ENCODE results near the gene CAMK1D.

CAMK1D gene

GRCh38 chr10:12459762-12460161 lies 110.4 kb downstream of the CAMK1D start:
- Histone ChIP-seq H3K4me1 (ENCODE audit: low read length) (peaks cover 5% of the 10 kb centered on the region), H3K27ac (ENCODE audit: low read length) (no peak overlapping the region), H4K20me1 (ENCODE audit: insufficient read depth, low read length) (no peaks in the 10 kb centered on the region), H3F3A (ENCODE audit: insufficient read depth, low read length) (no peaks in the 10 kb centered on the region), H2AFZ (ENCODE audit: low read length) (no peak overlapping the region), H3K36me3 (replicated peaks; ENCODE audit: insufficient read depth, low read length) (no peaks in the 10 kb centered on the region), H3K79me2 (ENCODE audit: low read length) (peaks cover 40% of the 10 kb centered on the region), H3K4me2 (ENCODE audit: low read depth, low read length) (no peak overlapping the region), H3K9ac (ENCODE audit: low read length) (no peak overlapping the region), H3K4me3 (ENCODE audit: low read length) (no peak overlapping the region), H3K9me2 (replicated peaks; ENCODE audit: insufficient read depth, low read length) (no peaks in the 10 kb centered on the region), H3K27me3 (replicated peaks; ENCODE audit: insufficient read depth, low read length) (no peaks in the 10 kb centered on the region), H3K9me3 (replicated peaks; ENCODE audit: insufficient read depth, low read length) (no peaks in the 10 kb centered on the region)
- TF ChIP-seq EZH2phosphoT487 (IDR thresholded peaks at IDR 0.05; ENCODE audit: low read length) (no peak), EZH2 (optimal IDR thresholded peaks at IDR 0.05; ENCODE audit: low read depth, low read length) (no peak), CTCF (IDR thresholded peaks at IDR 0.05; ENCODE audit: low read length) (no peak)
- DNase-seq, result no peak

DNA sequence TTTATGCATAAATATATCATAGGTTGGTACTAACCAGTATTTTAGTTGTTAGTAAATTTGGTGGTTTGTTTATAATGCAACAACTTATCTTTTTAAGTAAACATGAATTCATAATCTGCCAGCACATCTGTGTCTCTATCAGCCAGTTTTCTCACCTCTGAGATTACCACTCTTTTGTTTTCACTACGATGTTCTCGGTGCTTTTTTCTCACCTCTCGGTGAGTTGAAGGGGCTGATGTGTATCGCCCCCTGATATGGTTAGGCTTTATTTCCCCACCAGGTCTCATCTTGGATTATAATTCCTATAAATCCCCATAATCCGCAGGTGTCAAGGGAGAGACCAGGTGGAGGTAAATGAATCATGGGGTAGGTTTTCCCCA lies 114.1 kb downstream of the CAMK1D start:
- no peaks in the 10 kb centered on the region for H3K9me2 ChIP-seq (replicated peaks; ENCODE audit: insufficient read depth, low read length)
- H3F3A ChIP-seq (ENCODE audit: insufficient read depth, low read length), result no peaks in the 10 kb centered on the region
- H3K4me2 ChIP-seq (ENCODE audit: low read depth, low read length), result no peak overlapping the region
- H3K79me2 ChIP-seq (ENCODE audit: low read length), result peaks cover 43% of the 10 kb centered on the region
- no peaks in the 10 kb centered on the region for H3K27me3 ChIP-seq (replicated peaks; ENCODE audit: insufficient read depth, low read length)
- no peaks in the 10 kb centered on the region for H3K36me3 ChIP-seq (replicated peaks; ENCODE audit: insufficient read depth, low read length)
- H3K4me1 ChIP-seq (ENCODE audit: low read length), result peaks cover 5% of the 10 kb centered on the region
- H3K27ac ChIP-seq (ENCODE audit: low read length), result no peak overlapping the region
- no peak for DNase-seq
- H3K9ac ChIP-seq (ENCODE audit: low read length), result no peak overlapping the region
- H3K9me3 ChIP-seq (replicated peaks; ENCODE audit: insufficient read depth, low read length), result no peaks in the 10 kb centered on the region
- no peak for TF ChIP-seq CTCF (IDR thresholded peaks at IDR 0.05; ENCODE audit: low read length)
- TF ChIP-seq EZH2 (optimal IDR thresholded peaks at IDR 0.05; ENCODE audit: low read depth, low read length), result no peak
- TF ChIP-seq EZH2phosphoT487 (IDR thresholded peaks at IDR 0.05; ENCODE audit: low read length), result no peak
- no peak overlapping the region for H2AFZ ChIP-seq (ENCODE audit: low read length)
- H4K20me1 ChIP-seq (ENCODE audit: insufficient read depth, low read length), result no peaks in the 10 kb centered on the region
- H3K4me3 ChIP-seq (ENCODE audit: low read length), result no peak overlapping the region

GRCh38 chr10:12465385-12466136 lies 116.2 kb downstream of the CAMK1D start:
- Histone ChIP-seq H3K27me3 (replicated peaks; ENCODE audit: insufficient read depth, low read length) (no peaks in the 10 kb centered on the region), H3K4me3 (ENCODE audit: low read length) (no peak overlapping the region), H3K79me2 (ENCODE audit: low read length) (peaks cover 51% of the 10 kb centered on the region), H3K36me3 (replicated peaks; ENCODE audit: insufficient read depth, low read length) (no peaks in the 10 kb centered on the region), H3K4me1 (ENCODE audit: low read length) (peaks cover 5% of the 10 kb centered on the region), H3K9me3 (replicated peaks; ENCODE audit: insufficient read depth, low read length) (no peaks in the 10 kb centered on the region), H2AFZ (ENCODE audit: low read length) (no peak overlapping the region), H3K4me2 (ENCODE audit: low read depth, low read length) (no peak overlapping the region), H3K9me2 (replicated peaks; ENCODE audit: insufficient read depth, low read length) (no peaks in the 10 kb centered on the region), H3F3A (ENCODE audit: insufficient read depth, low read length) (no peaks in the 10 kb centered on the region), H4K20me1 (ENCODE audit: insufficient read depth, low read length) (no peaks in the 10 kb centered on the region), H3K27ac (ENCODE audit: low read length) (no peak overlapping the region), H3K9ac (ENCODE audit: low read length) (no peak overlapping the region)
- DNase-seq, result no peak
- TF ChIP-seq EZH2phosphoT487 (IDR thresholded peaks at IDR 0.05; ENCODE audit: low read length) (no peak), CTCF (IDR thresholded peaks at IDR 0.05; ENCODE audit: low read length) (no peak), EZH2 (optimal IDR thresholded peaks at IDR 0.05; ENCODE audit: low read depth, low read length) (no peak)
